MCF 10A (cell line): Measurements from ENCODE around the gene FZD1. TPM values are rescaled to one million over a fixed set of nuclear protein-coding genes. Genes with fewer than 3 reads are reported as not detected.

Source experiments
- BruUV-seq: library from RNA; stranded (reverse); fragments of 400-500 nt; replicated peaks from 2 replicates; lab custom pipeline; 2021; lab: Mats Ljungman, UMichigan
- CTCF ChIA-PET: fragments of 300-600 bp; sonication (Branson Sonifier 250); formaldehyde crosslinking; extraction: SDS; loops from one replicate; lab custom pipeline; 2021; ENCODE audit warnings: antibody characterized with exemption, inconsistent platforms; lab: Yijun Ruan, JAX
- POLR2A ChIA-PET: fragments of 300-600, 350-650 bp; sonication (Branson Sonifier 250); formaldehyde crosslinking; extraction: SDS; loops from one replicate; lab custom pipeline; 2020; ENCODE audit warnings: antibody characterized with exemption, inconsistent platforms; lab: Yijun Ruan, JAX
- DNase-seq: peaks from one replicate; pipeline ENCODE4 v3.0.0-alpha.2; 2018; ENCODE audit not compliant: unreplicated experiment
- H3K27ac Mint-ChIP-seq: one replicate; pipeline ENCODE4 v1.8.0; 2022; ENCODE audit warnings: mild to moderate bottlenecking, low read depth, mixed read lengths; ENCODE audit not compliant: unreplicated experiment
- H3K27me3 Mint-ChIP-seq: one replicate; pipeline ENCODE4 v1.8.0; 2022; ENCODE audit warnings: mixed read lengths; ENCODE audit not compliant: insufficient read depth, unreplicated experiment
- H3K36me3 Mint-ChIP-seq: one replicate; pipeline ENCODE4 v1.8.0; 2022; ENCODE audit warnings: mild to moderate bottlenecking, moderate library complexity, mixed read lengths; ENCODE audit not compliant: insufficient read depth, unreplicated experiment
- H3K4me1 Mint-ChIP-seq: one replicate; pipeline ENCODE4 v1.8.0; 2022; ENCODE audit warnings: mixed read lengths; ENCODE audit not compliant: insufficient read depth, unreplicated experiment
- H3K4me3 Mint-ChIP-seq: one replicate; pipeline ENCODE4 v1.8.0; 2022; ENCODE audit warnings: mild to moderate bottlenecking, moderate library complexity, mixed read lengths; ENCODE audit not compliant: unreplicated experiment
- H3K9me3 Mint-ChIP-seq: one replicate; pipeline ENCODE4 v1.8.0; 2022; ENCODE audit warnings: mixed read lengths; ENCODE audit not compliant: unreplicated experiment
- intact Hi-C: fragments of 100-400 bp; cut with micrococcal nuclease; formaldehyde crosslinking; loops from 2 replicates; pipeline ENCODE4 v1.14.1; 2022
- total RNA-seq: library from RNA; stranded (reverse); gene quantifications from 2 replicates; pipeline ENCODE4 v1.2.3, GENCODE V29; 2022
- TF ChIP-seq, protein P1 (sequence below): fragments of 200-600 bp; IDR thresholded peaks from one replicate; pipeline ENCODE4 v1.8.0; 2022; ENCODE audit warnings: antibody characterized with exemption, mild to moderate bottlenecking; ENCODE audit not compliant: unreplicated experiment

Gene FZD1
- total RNA-seq, 1 experiment from 2014 or later, result 3.3 TPM

DNA sequence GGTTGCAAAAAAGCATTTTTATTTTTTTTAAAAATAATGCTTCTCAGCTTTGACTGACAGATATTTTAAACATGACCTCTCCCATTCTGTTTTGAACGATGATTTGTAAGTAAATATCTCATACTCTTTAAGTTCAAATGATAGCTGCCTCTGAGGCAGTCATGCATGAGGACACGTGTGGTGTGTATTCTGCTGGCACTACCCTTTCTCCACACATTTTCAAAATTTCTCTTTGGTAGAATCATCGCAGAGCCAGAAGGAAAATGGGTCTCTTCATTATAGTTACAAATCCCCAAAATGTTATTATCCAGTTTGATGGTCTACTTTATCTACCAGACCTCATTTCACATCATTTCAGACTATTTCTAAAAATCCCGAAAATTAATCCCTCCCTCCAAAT is 55.1 kb downstream of the FZD1 start:
- intact Hi-C loops, result no loop called here
- ChIA-PET POLR2A (no interaction called here), CTCF (no interaction called here)
- Mint-ChIP-seq H3K4me3 (no peak overlapping the region), H3K4me1 (no peaks in the 10 kb centered on the region), H3K27ac (no peak overlapping the region), H3K36me3 (no peaks in the 10 kb centered on the region), H3K27me3 (no peaks in the 10 kb centered on the region), H3K9me3 (no peaks in the 10 kb centered on the region)
- BruUV-seq, result no TSS peak
- TF ChIP-seq, protein P1, sequence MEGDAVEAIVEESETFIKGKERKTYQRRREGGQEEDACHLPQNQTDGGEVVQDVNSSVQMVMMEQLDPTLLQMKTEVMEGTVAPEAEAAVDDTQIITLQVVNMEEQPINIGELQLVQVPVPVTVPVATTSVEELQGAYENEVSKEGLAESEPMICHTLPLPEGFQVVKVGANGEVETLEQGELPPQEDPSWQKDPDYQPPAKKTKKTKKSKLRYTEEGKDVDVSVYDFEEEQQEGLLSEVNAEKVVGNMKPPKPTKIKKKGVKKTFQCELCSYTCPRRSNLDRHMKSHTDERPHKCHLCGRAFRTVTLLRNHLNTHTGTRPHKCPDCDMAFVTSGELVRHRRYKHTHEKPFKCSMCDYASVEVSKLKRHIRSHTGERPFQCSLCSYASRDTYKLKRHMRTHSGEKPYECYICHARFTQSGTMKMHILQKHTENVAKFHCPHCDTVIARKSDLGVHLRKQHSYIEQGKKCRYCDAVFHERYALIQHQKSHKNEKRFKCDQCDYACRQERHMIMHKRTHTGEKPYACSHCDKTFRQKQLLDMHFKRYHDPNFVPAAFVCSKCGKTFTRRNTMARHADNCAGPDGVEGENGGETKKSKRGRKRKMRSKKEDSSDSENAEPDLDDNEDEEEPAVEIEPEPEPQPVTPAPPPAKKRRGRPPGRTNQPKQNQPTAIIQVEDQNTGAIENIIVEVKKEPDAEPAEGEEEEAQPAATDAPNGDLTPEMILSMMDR, result no peak
- DNase-seq, result no peak

DNA sequence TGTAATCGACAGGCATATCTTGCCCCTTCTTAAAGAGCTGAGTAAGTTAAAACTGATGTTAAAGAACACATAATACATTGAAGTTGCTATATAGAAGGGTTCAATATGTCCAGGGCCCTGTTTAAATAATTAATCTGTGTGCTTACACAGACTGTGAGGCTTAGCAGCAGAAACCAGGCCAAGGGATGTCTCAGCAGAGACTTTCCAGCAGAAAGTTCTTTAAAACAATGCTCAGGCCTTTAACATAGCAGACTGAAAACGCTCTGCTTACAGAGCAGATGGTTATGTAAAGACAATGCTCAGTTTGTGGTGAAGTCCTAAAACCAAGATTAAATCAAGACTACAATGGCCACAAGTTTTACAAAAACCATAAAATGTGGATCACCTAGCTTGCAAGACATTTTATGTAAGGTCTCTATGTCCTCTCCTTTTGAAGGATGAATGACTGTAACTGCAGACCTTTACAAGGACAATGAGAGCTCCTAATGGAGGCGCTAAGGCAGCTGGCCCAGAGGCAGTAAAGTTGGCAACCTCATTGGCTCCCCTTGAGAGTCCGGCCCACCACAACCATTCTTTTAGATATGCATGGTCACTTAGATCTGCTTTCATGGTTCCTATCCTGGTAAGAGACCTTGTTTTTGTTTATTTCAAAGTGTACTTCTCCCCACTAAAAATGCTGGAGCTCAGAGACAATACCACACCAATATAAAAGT is 56.3 kb downstream of the FZD1 start:
- Mint-ChIP-seq H3K27ac (no peak overlapping the region), H3K4me3 (no peak overlapping the region), H3K9me3 (no peaks in the 10 kb centered on the region), H3K36me3 (no peaks in the 10 kb centered on the region), H3K4me1 (no peaks in the 10 kb centered on the region), H3K27me3 (no peaks in the 10 kb centered on the region)
- POLR2A ChIA-PET, result no interaction called here
- intact Hi-C loops, result no loop called here
- CTCF ChIA-PET, result no interaction called here
- TF ChIP-seq, protein P1, result no peak
- BruUV-seq, result no TSS peak
- no peak for DNase-seq
